ENCODE results near the gene NEU3.
"Not testable (repeated sequence)": the region's sequence is repeated elsewhere in the genome, so short reads cannot be mapped to it uniquely, and the experiment has no call there.

The NEU3 gene

DNA sequence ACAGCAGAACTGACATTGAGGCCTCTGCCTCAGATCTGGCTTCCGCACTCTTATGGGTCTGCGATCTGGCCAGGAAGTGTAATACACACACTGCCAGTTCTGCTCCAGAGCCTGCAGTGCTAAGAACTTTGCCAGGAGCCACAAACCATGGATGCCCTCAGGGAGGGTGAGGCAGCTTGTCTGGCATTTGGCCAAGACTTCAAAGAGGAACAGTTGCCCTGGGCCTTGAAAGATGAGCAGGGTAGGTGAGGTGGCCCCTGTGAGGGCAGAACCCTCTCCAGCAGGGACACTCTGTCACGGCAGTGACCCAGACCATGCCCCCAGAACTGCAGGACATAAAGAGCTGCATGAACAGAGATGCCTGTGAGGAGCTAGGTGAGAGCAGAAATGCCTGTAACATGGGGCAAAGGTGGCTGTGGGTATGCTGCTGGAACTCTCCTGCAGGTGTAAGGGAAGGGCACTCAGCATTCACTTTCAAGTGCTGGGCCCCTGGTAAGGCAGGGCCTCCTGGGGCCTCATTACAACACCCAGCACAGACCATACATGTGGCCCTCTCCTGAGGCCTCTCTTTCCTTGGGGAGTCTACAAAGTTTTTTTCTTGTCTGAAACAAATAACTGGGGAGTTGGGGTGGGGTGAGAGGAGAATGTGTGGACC is 47.3 kb downstream of the NEU3 start:
- CTCF ChIA-PET, result interaction anchor here (1.0 kb wide), 1 partner anchor 10 kb away, joined by 4 read pairs; no protein-coding TSS in a partner anchor
- TF ChIP-seq SUZ12 (IDR thresholded peaks at IDR 0.05) (no peak), SP1 (IDR thresholded peaks at IDR 0.05) (no peak), FOXA1 (IDR thresholded peaks at IDR 0.05) (no peak), ZNF384 (IDR thresholded peaks at IDR 0.05) (no peak), NFRKB (IDR thresholded peaks at IDR 0.05) (no peak), ELF4 (IDR thresholded peaks at IDR 0.05) (no peak), CTBP1 (IDR thresholded peaks at IDR 0.05; ENCODE audit: borderline replicate concordance) (no peak), HDGF (IDR thresholded peaks at IDR 0.05; ENCODE audit: borderline replicate concordance) (no peak), TARDBP (IDR thresholded peaks at IDR 0.05) (no peak), ARNT (IDR thresholded peaks at IDR 0.05) (no peak), L3MBTL2 (conservative IDR thresholded peaks at IDR 0.05) (no peak), FOXM1 (IDR thresholded peaks at IDR 0.05; ENCODE audit: borderline replicate concordance) (no peak)
- TF ChIP-seq, protein P1, sequence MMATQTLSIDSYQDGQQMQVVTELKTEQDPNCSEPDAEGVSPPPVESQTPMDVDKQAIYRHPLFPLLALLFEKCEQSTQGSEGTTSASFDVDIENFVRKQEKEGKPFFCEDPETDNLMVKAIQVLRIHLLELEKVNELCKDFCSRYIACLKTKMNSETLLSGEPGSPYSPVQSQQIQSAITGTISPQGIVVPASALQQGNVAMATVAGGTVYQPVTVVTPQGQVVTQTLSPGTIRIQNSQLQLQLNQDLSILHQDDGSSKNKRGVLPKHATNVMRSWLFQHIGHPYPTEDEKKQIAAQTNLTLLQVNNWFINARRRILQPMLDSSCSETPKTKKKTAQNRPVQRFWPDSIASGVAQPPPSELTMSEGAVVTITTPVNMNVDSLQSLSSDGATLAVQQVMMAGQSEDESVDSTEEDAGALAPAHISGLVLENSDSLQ (IDR thresholded peaks at IDR 0.05), result no peak
- POLR2A ChIA-PET, result interaction anchor here (0.6 kb wide), 1 partner anchor 11 kb away, joined by 3 read pairs; no protein-coding TSS in a partner anchor
- DNase-seq (ENCODE audit: extremely low spot score), result no peak

DNA sequence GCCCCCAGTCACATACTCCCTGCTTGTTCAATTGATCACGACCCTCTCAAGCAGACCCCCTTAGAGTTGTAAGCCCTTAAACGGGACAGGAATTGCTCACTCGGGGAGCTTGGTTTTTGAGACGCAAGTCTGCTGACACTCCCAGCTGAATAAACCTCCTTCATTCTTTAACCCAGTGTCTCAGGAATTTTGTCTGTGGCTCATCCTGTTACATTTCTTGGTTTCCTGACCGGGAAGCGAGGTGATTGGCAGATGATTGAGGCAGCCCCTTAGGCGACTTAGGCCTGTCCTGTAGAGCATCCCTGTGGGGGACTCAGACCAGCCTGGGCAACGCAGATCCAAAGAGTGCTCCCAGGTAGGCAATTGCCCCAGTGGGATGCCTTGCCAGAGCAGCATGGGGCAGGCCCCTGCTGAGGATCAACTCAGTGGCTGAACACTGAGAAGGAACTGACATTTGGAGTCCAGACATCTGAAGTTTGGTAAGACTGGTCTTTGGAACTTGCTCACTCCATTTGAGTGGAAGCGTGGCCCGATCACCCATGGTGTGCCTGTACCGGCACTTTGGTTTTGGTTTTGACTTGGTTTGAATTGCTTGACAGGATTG is 51.5 kb downstream of the NEU3 start:
- POLR2A ChIA-PET, result no interaction called here
- no peak for DNase-seq (ENCODE audit: extremely low spot score)
- TF ChIP-seq SP1 (IDR thresholded peaks at IDR 0.05) (no peak), BHLHE40 (IDR thresholded peaks at IDR 0.05; ENCODE audit: borderline replicate concordance) (no peak), SUZ12 (IDR thresholded peaks at IDR 0.05) (no peak), CTBP1 (IDR thresholded peaks at IDR 0.05; ENCODE audit: borderline replicate concordance) (no peak), TARDBP (IDR thresholded peaks at IDR 0.05) (no peak), HDGF (IDR thresholded peaks at IDR 0.05; ENCODE audit: borderline replicate concordance) (no peak), ELF4 (IDR thresholded peaks at IDR 0.05) (no peak), FOXK2 (IDR thresholded peaks at IDR 0.05) (no peak), L3MBTL2 (conservative IDR thresholded peaks at IDR 0.05) (no peak), ZNF384 (IDR thresholded peaks at IDR 0.05) (no peak), FOXM1 (IDR thresholded peaks at IDR 0.05; ENCODE audit: borderline replicate concordance) (no peak), FOXA1 (IDR thresholded peaks at IDR 0.05) (no peak)
- TF ChIP-seq, protein P1 (IDR thresholded peaks at IDR 0.05), result no peak
- CTCF ChIA-PET, result interaction anchor here (0.7 kb wide), 1 partner anchor 245 kb away, joined by 3 read pairs; no protein-coding TSS in a partner anchor

DNA sequence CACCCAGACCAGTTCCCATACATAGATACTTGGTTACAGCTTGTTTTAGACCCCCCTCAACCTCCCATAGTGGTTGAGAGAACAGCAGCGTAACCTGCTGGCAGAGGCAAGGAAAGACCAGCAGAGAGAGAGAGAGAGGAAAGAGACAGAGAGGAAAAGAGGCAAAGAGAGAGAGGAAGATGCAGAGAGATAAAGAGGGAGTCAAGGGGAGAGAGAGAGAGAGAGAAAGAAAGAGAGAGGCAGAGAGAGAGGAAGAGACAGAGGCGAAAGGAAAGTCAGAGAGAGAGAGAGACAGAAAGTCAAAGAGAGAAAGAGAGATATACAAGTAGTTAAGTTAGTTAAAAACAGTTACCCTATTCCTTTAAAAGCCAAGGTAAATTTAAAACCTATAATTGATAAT is 52.5 kb downstream of the NEU3 start:
- CTCF ChIA-PET, result no interaction called here
- POLR2A ChIA-PET, result no interaction called here
- no peak for DNase-seq (ENCODE audit: extremely low spot score)
- TF ChIP-seq ELF4 (IDR thresholded peaks at IDR 0.05) (no peak), FOXK2 (IDR thresholded peaks at IDR 0.05) (no peak), ZNF384 (IDR thresholded peaks at IDR 0.05) (no peak), TARDBP (IDR thresholded peaks at IDR 0.05) (no peak), HDGF (IDR thresholded peaks at IDR 0.05; ENCODE audit: borderline replicate concordance) (no peak), SP1 (IDR thresholded peaks at IDR 0.05) (no peak), LEF1 (IDR thresholded peaks at IDR 0.05; ENCODE audit: borderline replicate concordance) (no peak), CTBP1 (IDR thresholded peaks at IDR 0.05; ENCODE audit: borderline replicate concordance) (no peak), L3MBTL2 (conservative IDR thresholded peaks at IDR 0.05) (no peak), BHLHE40 (IDR thresholded peaks at IDR 0.05; ENCODE audit: borderline replicate concordance) (no peak), FOXM1 (IDR thresholded peaks at IDR 0.05; ENCODE audit: borderline replicate concordance) (no peak), NFRKB (IDR thresholded peaks at IDR 0.05) (no peak), FOXA1 (IDR thresholded peaks at IDR 0.05) (no peak), ARNT (IDR thresholded peaks at IDR 0.05) (no peak), SUZ12 (IDR thresholded peaks at IDR 0.05) (no peak)
- TF ChIP-seq, protein P1 (IDR thresholded peaks at IDR 0.05), result no peak

DNA sequence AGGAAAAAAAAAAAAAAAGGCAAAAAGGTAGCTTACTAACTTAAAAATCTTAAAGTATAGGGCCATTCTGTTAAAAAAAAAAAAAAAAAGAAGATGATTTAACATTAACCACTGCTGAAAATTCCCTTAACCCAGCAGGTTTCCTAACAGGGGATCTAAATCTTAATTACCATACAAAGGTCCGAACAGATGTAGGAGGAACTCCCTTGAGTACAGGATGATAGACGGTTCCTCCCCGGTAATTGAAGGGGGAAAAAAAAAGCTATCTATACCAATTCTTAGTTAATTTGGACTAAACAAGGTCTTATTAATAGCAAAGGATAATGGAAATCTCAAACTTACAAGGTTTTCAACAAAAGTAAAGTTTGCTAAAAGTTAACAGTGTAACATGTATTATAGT is 53.1 kb downstream of the NEU3 start:
- CTCF ChIA-PET; POLR2A ChIA-PET; DNase-seq (ENCODE audit: extremely low spot score): not testable (repeated sequence)

DNA sequence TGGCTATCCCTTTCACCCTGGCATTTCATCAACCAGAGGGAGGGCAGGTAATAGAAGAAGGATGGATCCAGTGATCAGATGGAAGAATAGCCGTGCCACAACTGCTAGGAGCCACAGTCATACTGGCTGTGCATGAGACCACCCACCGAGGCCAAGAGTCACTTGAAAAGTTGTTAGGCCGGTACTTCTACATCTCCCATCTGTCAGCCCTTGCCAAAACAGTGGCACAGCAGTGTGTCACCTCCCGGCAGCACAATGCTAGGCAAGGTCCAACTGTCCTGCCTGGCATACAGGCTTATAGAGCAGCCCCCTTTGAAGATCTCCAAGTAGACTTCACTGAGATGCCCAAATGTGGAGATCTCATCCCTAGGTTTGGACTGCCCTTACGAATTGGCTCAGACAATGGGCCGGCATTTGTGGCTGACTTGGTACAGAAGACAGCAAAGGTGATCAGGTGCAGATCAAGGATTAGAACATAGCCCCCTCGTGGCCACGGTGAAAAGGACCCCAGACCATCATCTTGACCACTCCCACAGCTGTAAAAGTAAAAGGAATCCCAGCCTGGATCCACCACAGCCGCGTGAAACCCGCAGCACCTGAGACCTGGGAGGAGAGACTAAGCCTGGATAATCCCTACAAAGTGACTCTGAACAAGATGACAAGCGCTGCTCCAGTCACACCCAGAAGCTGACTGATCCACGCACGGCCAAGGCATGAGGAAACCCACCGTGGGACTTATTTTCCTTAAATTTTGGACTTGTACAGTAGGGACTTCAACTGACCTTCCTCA is 55.8 kb downstream of the NEU3 start:
- POLR2A ChIA-PET; CTCF ChIA-PET; DNase-seq (ENCODE audit: extremely low spot score): not testable (repeated sequence)

DNA sequence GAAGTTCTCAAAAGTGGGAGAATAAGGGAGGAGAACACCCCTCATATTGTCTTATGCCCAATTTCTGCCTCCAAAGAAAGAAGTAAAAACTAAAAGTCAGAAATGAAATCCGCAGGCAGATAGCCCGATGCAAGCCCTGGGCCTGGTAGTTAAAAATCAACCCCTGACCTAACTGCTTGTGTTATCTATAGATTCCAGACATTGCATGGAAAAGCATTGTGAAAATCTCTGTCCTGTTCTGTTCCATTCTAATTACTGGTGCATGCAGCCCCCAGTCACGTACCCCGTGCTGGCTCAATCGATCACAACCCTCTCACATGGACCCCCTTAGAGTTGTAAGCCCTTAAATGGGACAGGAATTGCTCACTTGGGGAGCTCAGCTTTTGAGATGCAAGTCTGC is 57.9 kb downstream of the NEU3 start:
- POLR2A ChIA-PET; DNase-seq (ENCODE audit: extremely low spot score); CTCF ChIA-PET: not testable (repeated sequence)

All from HEK293T (cell line).